ENCODE measurements around the gene MRC2. TPM values are rescaled to one million over a fixed set of nuclear protein-coding genes. Genes with fewer than 3 reads are reported as not detected.

MRC2 gene
- polyA plus RNA-seq, 3 donors, result 0.04 TPM; not detected in 2

GRCh38 chr17:62674363-62674739 is 46.9 kb downstream of the MRC2 start:
- TF ChIP-seq CTCF (IDR thresholded peaks at IDR 0.05), result no peak
- intact Hi-C loops (cut with micrococcal nuclease), result no loop called here
- H2AFZ ChIP-seq (ENCODE audit: insufficient read depth, low read depth, low read length, poor library complexity, severe bottlenecking), result no peak overlapping the region
- Mint-ChIP-seq H3K4me3 (no peak overlapping the region), H3K9me3 (no peaks in the 10 kb centered on the region), H3K36me3 (no peaks in the 10 kb centered on the region), H3K27me3 (ENCODE audit: low read depth in 3 of 3) (no peaks in the 10 kb centered on the region), H3K27ac (peak overlapping the region in 1 of 7 donors; percentile 40), H3K4me1 (no peaks in the 10 kb centered on the region)
- no peaks in the 10 kb centered on the region for H4K20me1 ChIP-seq (ENCODE audit: insufficient read depth, low read length)
- H3K27ac ChIP-seq (ENCODE audit: low read depth in 1 of 2, low read length in 2 of 2), result no peak overlapping the region
- DNase-seq, result no peak
- no peaks in the 10 kb centered on the region for H3K4me1 ChIP-seq (ENCODE audit: control insufficient read depth in 1 of 2, insufficient read depth in 2 of 2, low read length in 2 of 2)
- no peaks in the 10 kb centered on the region for H3K36me3 ChIP-seq (replicated peaks in 1 of 2; ENCODE audit: control insufficient read depth in 1 of 2, insufficient read depth in 2 of 2, low read length in 2 of 2)
- H3K9ac ChIP-seq (ENCODE audit: insufficient read depth, low read length, poor library complexity, severe bottlenecking), result no peak overlapping the region
- H3K27me3 ChIP-seq (ENCODE audit: control insufficient read depth in 2 of 2, insufficient read depth in 2 of 2, low read length in 2 of 2), result no peaks in the 10 kb centered on the region
- WGBS (ENCODE audit: insufficient coverage), result 30% methylated on average over 6 of the region's 6 CpGs
- H3K4me3 ChIP-seq (replicated peaks in 1 of 3; ENCODE audit: low read depth in 2 of 3, low read length in 3 of 3), result no peak overlapping the region
- no peaks in the 10 kb centered on the region for H3K9me3 ChIP-seq (replicated peaks in 1 of 2; ENCODE audit: control insufficient read depth in 1 of 2, insufficient read depth in 1 of 2, low read length in 2 of 2)
- H3K4me2 ChIP-seq (replicated peaks; ENCODE audit: extremely low read depth, low read length, poor library complexity, severe bottlenecking), result no peak overlapping the region
- H3K79me2 ChIP-seq (ENCODE audit: insufficient read depth, low read length), result no peaks in the 10 kb centered on the region

GRCh38 chr17:62674841-62675240 is 47.4 kb downstream of the MRC2 start:
- no peak overlapping the region for H2AFZ ChIP-seq (ENCODE audit: insufficient read depth, low read depth, low read length, poor library complexity, severe bottlenecking)
- no peak overlapping the region for H3K9ac ChIP-seq (ENCODE audit: insufficient read depth, low read length, poor library complexity, severe bottlenecking)
- no peaks in the 10 kb centered on the region for H3K27me3 ChIP-seq (ENCODE audit: control insufficient read depth in 2 of 2, insufficient read depth in 2 of 2, low read length in 2 of 2)
- 90% methylated on average over 2 of the region's 3 CpGs for WGBS (ENCODE audit: insufficient coverage)
- H3K4me3 ChIP-seq (replicated peaks in 1 of 3; ENCODE audit: low read depth in 2 of 3, low read length in 3 of 3), result no peak overlapping the region
- Mint-ChIP-seq H3K4me1 (no peaks in the 10 kb centered on the region), H3K9me3 (peaks cover 0 to 3% (median 0%) of the 10 kb centered on the region in 7 donors), H3K27ac (no peak overlapping the region), H3K27me3 (ENCODE audit: low read depth in 3 of 3) (no peaks in the 10 kb centered on the region), H3K36me3 (no peaks in the 10 kb centered on the region), H3K4me3 (no peak overlapping the region)
- intact Hi-C loops (cut with micrococcal nuclease), result no loop called here
- no peaks in the 10 kb centered on the region for H3K36me3 ChIP-seq (replicated peaks in 1 of 2; ENCODE audit: control insufficient read depth in 1 of 2, insufficient read depth in 2 of 2, low read length in 2 of 2)
- no peaks in the 10 kb centered on the region for H3K4me1 ChIP-seq (ENCODE audit: control insufficient read depth in 1 of 2, insufficient read depth in 2 of 2, low read length in 2 of 2)
- no peaks in the 10 kb centered on the region for H4K20me1 ChIP-seq (ENCODE audit: insufficient read depth, low read length)
- no peak overlapping the region for H3K27ac ChIP-seq (ENCODE audit: low read depth in 1 of 2, low read length in 2 of 2)
- no peak for DNase-seq
- H3K79me2 ChIP-seq (ENCODE audit: insufficient read depth, low read length), result no peaks in the 10 kb centered on the region
- no peaks in the 10 kb centered on the region for H3K9me3 ChIP-seq (replicated peaks in 1 of 2; ENCODE audit: control insufficient read depth in 1 of 2, insufficient read depth in 1 of 2, low read length in 2 of 2)
- H3K4me2 ChIP-seq (replicated peaks; ENCODE audit: extremely low read depth, low read length, poor library complexity, severe bottlenecking), result no peak overlapping the region
- TF ChIP-seq CTCF (IDR thresholded peaks at IDR 0.05), result no peak
